ENCODE measurements around the gene VWA8. TPM values are rescaled to one million over a fixed set of nuclear protein-coding genes. Genes with fewer than 3 reads are reported as not detected.

VWA8 gene
- total and polyA plus RNA-seq, 2 of the 13 experiments (the other 11 are each of a cell fraction or from before 2014, with no cell fraction given), result 9.1 to 17.3 TPM

DNA sequence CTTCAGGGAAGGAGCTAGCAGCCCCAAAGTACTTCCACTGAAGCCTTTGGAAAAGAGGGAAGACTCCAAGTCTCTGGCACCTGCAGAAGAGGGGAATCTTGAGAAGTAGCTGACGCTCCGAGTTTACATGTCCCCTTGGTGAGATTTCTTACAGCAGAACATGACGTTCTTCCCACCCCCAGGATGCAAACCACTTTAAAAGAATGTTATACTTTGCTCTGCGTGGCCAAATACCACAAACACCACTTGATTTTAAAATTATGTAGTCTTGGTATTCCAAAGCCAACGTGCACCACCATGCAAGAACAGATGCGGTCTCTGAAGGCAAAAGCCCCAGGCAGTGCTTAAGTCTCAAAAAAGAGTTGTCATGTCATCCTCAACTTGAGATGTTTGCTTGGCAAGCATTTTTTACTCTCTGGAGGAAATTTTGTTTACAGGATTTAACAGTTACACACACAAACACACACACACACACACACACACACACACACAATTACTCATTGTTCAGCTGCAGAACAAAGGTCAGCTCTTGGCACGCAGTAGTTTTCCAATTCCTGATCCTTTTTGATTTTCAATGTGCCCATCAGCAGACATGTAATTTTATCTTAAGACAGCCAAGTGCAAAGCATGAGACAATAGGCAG lies 397.4 kb downstream of the VWA8 start (continued):
- TF ChIP-seq, protein P1, sequence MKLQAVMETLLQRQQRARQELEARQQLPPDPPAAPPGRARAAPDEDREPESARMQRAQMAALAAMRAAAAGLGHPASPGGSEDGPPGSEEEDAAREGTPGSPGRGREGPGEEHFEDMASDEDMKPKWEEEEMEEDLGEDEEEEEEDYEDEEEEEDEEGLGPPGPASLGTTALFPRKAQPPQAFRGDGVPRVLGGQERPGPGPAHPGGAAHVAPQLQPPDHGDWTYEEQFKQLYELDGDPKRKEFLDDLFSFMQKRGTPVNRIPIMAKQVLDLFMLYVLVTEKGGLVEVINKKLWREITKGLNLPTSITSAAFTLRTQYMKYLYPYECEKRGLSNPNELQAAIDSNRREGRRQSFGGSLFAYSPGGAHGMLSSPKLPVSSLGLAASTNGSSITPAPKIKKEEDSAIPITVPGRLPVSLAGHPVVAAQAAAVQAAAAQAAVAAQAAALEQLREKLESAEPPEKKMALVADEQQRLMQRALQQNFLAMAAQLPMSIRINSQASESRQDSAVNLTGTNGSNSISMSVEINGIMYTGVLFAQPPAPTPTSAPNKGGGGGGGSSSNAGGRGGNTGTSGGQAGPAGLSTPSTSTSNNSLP (IDR thresholded peaks at IDR 0.05; ENCODE audit: low read depth, low read length), result peak; percentile 38; the same call in 1 of the 2 replicates
- TF ChIP-seq BORCS8-MEF2B (CRISPR knock-in tag; IDR thresholded peaks at IDR 0.05), result no peak
- TF ChIP-seq ZNF724P (CRISPR knock-in tag; IDR thresholded peaks at IDR 0.05; ENCODE audit: borderline replicate concordance), result no peak
- TF ChIP-seq, protein P2, sequence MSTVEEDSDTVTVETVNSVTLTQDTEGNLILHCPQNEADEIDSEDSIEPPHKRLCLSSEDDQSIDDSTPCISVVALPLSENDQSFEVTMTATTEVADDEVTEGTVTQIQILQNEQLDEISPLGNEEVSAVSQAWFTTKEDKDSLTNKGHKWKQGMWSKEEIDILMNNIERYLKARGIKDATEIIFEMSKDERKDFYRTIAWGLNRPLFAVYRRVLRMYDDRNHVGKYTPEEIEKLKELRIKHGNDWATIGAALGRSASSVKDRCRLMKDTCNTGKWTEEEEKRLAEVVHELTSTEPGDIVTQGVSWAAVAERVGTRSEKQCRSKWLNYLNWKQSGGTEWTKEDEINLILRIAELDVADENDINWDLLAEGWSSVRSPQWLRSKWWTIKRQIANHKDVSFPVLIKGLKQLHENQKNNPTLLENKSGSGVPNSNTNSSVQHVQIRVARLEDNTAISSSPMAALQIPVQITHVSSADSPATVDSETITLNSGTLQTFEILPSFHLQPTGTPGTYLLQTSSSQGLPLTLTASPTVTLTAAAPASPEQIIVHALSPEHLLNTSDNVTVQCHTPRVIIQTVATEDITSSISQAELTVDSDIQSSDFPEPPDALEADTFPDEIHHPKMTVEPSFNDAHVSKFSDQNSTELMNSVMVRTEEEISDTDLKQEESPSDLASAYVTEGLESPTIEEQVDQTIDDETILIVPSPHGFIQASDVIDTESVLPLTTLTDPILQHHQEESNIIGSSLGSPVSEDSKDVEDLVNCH (CRISPR knock-in tag; IDR thresholded peaks at IDR 0.05), result no peak
- TF ChIP-seq, protein P3, sequence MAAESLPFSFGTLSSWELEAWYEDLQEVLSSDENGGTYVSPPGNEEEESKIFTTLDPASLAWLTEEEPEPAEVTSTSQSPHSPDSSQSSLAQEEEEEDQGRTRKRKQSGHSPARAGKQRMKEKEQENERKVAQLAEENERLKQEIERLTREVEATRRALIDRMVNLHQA (CRISPR knock-in tag; IDR thresholded peaks at IDR 0.05), result no peak
- peak; percentile 73 for TF ChIP-seq MAFF (IDR thresholded peaks at IDR 0.05; ENCODE audit: low read depth, low read length)
- no peak for TF ChIP-seq SMARCC2 (IDR thresholded peaks at IDR 0.05)
- TF ChIP-seq LCORL (IDR thresholded peaks at IDR 0.05), result no peak
- TF ChIP-seq LCORL (CRISPR knock-in tag; IDR thresholded peaks at IDR 0.05), result no peak
- peak; percentile 45; the same call in 1 of the 2 replicates for TF ChIP-seq HNF4A (CRISPR knock-in tag; IDR thresholded peaks at IDR 0.05)
- TF ChIP-seq EP300 (IDR thresholded peaks at IDR 0.05; ENCODE audit: low read depth in 2 of 2, low read length in 2 of 2), result peak; percentile 38 to 75; a peak in 2 of 4 replicates
- TF ChIP-seq EP300 (CRISPR knock-in tag; IDR thresholded peaks at IDR 0.05; ENCODE audit: borderline replicate concordance), result no peak
- TF ChIP-seq, protein P4, sequence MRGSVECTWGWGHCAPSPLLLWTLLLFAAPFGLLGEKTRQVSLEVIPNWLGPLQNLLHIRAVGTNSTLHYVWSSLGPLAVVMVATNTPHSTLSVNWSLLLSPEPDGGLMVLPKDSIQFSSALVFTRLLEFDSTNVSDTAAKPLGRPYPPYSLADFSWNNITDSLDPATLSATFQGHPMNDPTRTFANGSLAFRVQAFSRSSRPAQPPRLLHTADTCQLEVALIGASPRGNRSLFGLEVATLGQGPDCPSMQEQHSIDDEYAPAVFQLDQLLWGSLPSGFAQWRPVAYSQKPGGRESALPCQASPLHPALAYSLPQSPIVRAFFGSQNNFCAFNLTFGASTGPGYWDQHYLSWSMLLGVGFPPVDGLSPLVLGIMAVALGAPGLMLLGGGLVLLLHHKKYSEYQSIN (CRISPR knock-in tag; IDR thresholded peaks at IDR 0.05; ENCODE audit: borderline replicate concordance), result no peak
- TF ChIP-seq ZNF205 (CRISPR knock-in tag; IDR thresholded peaks at IDR 0.05), result no peak
- TF ChIP-seq CAMTA2 (CRISPR knock-in tag; IDR thresholded peaks at IDR 0.05; ENCODE audit: borderline replicate concordance), result no peak
- peak; percentile 81; the same call in 1 of the 2 replicates for TF ChIP-seq SOX5 (CRISPR knock-in tag; IDR thresholded peaks at IDR 0.05; ENCODE audit: borderline replicate concordance)
- TF ChIP-seq RBFOX2 (IDR thresholded peaks at IDR 0.05; ENCODE audit: low read depth, low read length), result no peak
- TF ChIP-seq RAD51 (IDR thresholded peaks at IDR 0.05; ENCODE audit: borderline replicate concordance), result no peak
- TF ChIP-seq FOSL2 (CRISPR knock-in tag; IDR thresholded peaks at IDR 0.05), result peak; percentile 33; the same call in 1 of the 2 replicates
- TF ChIP-seq FOXP1 (IDR thresholded peaks at IDR 0.05), result peak; percentile 78
- peak; percentile 71 for TF ChIP-seq FOXP1 (CRISPR knock-in tag; IDR thresholded peaks at IDR 0.05)
